HG03457 (cell line): ENCODE data around the gene AGXT.

Experiments
- ATAC-seq: cut with Tn5 transposase; IDR thresholded peaks from one replicate; pipeline ENCODE4 v1.9.1; 2021; ENCODE audit warnings: moderate number of reproducible peaks; ENCODE audit not compliant: unreplicated experiment

Gene AGXT

DNA sequence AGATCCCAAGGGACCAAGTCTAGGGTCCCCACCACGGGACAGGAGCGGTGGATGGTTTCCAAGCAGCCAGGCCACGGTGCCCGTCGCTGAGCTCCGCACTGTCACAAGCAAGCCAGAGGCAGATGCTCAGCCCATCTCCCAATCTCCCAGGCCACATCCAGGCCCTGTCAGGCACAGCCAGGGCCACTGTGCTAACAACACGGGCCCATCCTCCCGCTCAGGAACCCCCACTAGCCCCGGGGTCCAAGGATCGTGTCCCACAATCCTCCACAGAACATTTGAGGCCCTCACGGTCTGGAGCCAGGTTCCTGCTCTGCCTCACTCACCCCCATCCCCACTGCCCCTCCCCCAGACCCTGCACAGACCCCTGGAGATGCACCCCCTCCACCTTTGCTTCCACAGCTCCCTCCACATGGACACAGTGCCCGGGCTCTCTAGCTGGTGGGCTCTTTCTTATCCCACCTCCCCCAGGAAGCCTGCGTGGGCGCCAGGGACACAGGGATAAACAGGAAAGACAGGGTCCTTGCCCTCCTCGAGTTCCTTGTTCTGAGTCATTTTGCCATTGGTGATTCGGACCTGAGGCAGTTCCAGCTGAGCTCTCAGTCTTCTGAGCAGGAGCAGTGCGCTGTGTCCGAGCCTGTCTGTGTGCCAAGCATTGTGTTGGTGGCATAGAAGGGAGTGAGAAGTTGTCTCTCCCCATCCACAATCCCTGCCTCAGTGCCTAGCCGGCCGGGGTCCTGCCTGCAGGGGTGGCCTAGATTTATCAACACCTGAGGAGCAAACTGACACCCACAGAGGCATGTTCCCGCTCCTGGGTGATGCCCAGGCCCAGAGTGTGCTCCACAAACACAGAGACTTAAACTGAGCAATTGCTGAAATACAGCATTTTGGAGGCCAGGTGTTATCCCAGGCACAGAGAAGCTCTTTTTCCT lies 44.5 kb downstream of the AGXT start:
- no peak for ATAC-seq

DNA sequence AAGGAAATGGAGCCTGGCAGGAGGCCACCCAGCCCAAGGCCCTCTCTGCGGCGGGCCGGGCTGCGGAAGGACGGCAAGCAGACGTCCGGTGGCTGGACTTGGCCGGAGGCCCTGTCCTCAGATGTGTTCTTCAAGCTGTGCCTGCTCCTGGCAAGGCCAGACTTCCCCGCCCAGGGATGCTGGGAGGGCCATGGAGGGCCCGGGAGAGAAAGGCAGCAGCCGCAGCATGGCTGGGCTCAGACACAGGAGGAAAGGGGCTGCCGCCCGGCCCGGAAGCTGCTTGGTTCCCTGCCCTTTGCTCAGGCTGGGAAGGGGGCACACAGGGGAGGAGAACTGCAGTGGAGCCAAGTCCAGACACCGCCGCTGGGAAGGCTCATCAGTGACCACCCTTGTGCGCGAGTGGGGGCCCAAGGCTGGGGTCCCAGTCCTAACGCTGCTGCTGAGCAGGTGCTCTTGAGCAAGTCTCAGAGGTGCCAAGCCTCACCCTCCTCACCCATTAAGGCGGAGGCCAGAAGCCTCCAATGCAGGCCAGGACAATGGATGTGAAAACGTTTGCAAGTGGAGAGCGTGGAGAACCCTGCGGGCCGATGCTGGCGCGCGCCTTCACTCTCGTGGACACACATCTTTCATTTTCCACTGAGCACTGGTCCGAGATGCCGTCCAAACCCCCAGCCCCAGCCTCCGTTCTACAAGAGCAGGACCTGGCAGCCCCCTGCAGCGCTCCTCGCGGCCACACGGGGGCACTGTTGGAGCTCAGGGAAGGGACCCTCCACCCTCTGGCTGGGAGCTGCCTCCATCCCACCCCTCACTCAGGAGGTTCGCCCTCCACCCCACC lies 45.4 kb downstream of the AGXT start:
- ATAC-seq = no peak

DNA sequence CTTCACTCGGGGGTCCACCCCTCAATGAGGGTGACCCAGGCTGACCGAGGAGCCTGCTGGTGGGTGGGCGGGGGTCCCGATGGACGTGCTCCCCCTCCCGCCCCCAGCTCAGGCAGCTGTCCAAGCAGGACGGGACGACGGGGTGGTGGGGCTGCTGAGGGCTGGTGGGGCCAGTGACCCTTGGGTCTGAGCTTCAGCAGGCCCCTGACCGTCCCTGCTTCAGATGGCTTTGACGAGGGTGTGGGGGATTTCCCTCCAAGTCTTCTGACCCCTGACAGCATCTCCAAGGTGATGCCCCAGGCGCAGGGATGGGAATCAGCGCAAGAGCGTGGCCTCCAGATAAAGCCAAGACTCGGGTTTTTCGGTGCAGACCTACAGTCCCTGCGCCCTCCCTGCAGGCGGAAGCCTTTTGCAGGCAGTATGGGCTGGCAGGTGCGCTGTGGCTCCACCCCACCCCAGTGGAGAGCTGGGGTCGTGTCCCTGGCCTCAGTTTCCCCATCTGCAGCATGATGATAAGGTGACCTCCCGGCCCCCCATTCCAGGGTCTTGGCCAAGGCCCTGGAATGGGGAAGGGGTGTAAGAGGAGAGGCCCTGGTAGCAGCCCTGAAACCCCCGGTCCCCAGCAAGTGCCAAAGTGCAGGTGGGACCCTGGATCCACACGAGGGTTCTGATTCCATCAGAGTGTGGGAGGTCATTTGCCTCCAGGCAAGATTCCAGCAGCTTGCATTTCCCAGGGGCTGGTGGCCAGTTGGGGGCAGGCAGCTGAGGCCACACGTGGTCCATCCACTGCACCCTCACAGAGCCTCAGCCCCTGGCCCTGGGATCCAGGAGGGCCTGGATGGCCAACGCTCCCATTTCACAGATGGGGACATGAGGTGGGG lies 46.3 kb downstream of the AGXT start:
- ATAC-seq = no peak

DNA sequence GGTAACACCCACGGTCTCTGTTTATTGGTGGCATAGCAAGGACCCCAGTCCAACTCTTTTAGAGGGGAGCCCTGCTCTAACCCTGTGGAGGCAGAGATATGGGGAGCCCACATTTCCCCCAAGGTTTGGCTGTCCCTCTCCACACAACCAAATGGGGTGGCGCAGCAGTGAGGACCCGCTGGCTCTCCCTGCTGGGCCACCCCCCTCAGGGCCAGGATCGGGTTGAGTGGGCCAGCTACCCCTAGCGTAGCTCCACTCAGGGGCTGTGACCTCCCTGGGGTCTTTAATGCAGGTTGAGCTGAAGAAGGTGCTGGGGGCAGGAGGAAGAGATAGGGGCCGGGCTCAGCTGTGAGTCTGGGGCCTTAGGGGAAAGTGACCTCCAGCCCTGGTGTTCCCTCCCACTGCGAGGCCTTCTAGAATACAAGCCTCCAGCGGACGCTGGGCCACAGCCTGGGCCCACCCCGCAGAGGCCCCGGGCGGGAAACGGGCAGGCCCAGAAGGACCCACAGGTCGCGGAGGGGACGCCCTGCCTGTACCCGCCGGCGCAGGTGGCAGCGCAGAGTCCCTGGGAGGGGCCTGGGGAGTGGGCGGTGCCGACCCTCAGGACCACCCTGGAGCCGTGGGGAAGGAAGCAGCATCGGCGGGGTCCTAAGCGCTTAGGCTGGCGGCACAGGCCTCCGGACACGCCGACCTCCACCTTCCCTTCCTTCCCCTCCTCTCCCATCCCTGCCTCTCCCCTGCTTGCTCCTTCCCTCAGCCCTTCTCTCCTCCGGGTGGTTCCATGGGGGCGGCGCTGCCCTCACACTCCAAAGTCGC lies 47.1 kb downstream of the AGXT start:
- ATAC-seq = no peak

DNA sequence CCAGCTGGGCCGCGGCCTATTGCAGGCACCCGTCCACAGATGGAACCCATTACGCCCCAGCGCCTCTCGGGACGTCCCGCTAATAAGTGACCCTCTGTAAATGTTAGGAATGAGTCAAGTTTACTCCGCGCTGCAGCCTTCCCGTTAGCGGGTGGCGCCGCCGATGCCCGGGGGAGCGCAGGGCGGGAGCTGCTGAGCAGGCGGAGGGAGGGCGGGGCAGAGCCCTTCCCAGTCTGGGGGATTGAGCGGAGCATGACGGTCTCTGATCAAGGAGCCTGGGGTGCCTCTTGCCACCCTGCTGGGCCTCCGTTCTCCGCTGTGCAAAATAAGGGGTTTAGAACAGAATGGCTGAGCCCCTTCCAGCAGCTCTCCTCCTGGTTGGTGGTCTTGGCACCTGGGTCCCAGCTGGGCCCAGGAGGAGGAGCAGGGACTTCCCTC lies 48.0 kb downstream of the AGXT start:
- no peak for ATAC-seq

DNA sequence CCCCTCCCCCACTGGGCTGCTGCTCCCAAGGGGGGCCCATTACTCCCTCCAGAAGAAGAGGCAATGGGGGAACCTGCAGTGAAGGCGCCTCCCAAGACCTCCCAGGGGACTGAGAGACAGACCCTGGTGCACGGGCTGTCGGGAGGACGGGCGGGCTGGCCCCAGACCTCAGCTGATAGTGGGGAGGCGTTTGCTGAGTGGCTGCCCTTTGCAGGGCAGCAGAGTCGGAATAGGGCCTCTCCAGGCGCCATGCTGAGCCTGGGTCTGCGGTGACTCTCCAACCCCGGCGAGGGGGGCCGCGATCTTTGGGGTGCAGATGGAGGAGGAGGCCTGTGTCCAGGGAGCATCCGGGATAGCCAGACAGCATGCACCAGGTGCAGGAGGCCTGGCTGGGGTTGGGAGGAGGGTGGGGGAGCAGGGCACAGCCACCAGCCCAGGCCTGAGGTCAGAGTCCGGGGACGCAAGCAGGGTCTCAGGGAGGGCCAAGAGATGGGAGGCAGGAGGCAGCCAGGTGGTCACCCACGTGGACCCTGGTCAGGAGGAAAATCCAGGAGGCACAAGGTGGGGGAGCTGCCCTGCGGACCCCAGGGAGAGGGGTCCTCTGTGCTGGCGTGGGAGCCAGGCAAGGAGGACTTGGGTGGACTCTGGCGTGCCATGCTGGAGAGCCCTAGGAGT lies 48.5 kb downstream of the AGXT start:
- no peak for ATAC-seq

- no peak for ATAC-seq
These were observed 49.1 kb downstream of the AGXT start for GRCh38 chr2:240917684-240918257.

- ATAC-seq = no peak
These were observed 49.9 kb downstream of the AGXT start for GRCh38 chr2:240918258-240919091.

DNA sequence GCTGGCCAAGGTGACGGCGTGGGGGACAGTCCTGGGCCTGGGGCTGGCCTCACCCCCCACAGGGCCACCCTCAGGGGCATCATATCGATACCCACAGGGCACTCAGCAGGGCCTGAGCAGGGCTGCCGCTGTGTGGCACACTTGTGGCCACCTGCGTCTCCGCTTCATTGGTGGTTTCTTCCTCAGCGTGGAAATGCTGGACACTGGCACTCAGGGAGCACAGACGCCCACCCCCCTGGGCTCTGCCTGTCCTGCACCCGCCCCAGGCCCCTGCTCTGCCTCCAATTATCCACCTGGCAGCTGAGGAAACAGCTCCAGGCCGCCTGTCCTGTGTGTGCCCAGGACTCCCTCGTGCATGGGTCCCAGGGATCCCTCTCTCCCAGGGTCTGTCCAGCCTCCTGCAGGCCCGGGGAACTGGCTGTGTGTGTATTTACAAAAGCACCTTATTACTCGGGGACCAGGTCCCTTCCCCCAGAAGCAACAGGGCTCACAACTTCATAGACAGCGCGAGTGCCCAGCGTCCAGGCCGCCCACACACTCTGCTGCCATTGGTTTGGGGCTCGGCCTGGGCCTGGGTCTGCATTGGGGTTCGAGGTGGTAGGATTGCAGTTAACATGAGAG lies 50.6 kb downstream of the AGXT start:
- ATAC-seq = no peak

- no peak for ATAC-seq
These were observed 51.5 kb downstream of the AGXT start for GRCh38 chr2:240919786-240920782.

DNA sequence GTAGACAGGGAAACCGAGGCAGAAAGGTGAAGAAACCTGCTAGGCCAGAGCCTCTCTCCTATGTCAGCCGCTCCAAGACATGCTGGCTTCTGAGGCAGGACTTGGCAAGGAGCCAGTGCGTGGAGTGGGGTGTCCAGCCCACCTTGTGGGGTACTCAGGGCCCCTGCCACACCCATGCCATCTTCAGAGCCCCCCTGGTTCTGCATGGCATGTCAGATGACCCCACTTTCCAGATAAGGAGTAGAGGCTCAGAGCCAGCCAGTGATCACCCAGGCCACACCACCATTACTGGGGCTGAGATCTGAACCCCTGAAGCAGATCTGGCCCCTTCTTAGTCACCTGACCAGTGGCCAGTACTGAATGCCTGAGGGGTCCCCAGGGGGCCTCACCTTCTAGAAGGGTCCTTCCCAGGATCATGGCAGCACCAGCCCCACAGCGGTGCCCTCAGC lies 52.2 kb downstream of the AGXT start:
- no peak for ATAC-seq

- ATAC-seq = no peak
These were observed 52.8 kb downstream of the AGXT start for GRCh38 chr2:240921311-240921994.

- no peak for ATAC-seq
These were observed 53.3 kb downstream of the AGXT start for GRCh38 chr2:240921995-240922244.

GRCh38 chr2:240922245-240922981 lies 53.8 kb downstream of the AGXT start:
- ATAC-seq = no peak

DNA sequence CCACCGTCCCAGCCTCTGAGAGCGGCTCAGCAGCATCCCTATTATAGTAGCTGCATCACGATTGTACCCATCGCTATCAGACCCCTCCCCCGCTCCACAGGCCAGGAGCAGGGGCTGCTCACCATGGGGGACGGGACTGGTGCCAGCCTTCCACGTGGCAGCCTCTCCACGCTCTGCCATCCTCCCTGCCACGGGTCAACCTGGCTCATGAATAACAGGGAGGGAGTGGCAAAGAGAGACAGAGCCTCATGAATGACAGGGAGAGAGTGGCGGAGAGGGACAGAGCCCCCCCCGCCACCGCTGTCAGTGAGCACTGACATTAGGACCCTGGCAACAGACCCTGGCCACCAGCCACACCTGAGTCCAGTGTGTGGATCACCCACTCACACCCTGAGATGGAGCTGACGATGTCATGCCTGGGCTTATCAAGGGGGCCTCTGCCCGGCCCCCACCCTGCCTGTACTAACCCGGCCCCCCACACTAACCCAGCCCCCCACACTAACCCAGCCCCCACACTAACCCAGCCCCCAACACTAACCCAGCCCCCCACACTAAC lies 54.4 kb downstream of the AGXT start:
- ATAC-seq = no peak
